AG04450 (cell line): ENCODE results near the gene MANBA. TPM values are rescaled to one million over a fixed set of nuclear protein-coding genes. Genes with fewer than 3 reads are reported as not detected.

Source experiments
- CTCF ChIA-PET: fragments of 300-600, 350-600 bp; formaldehyde crosslinking; extraction: SDS; loops from one replicate; lab custom pipeline; 2022; ENCODE audit warnings: antibody characterized with exemption, inconsistent platforms; lab: Charles Lee
- POLR2A ChIA-PET: fragments of 350-600 bp; formaldehyde crosslinking; extraction: SDS; loops from one replicate; lab custom pipeline; 2021; ENCODE audit warnings: antibody characterized with exemption, inconsistent platforms; lab: Yijun Ruan, JAX
- DNase-seq: peaks from one replicate; pipeline ENCODE4 v3.0.0-alpha.2; 2011; ENCODE audit warnings: low read depth, low spot score
- H3K27ac ChIP-seq: one replicate; pipeline ENCODE4 v1.5.1; 2012; ENCODE audit warnings: low read depth, low read length, control low read depth
- H3K27me3 ChIP-seq: one replicate; pipeline ENCODE4 v1.6.0; 2012; ENCODE audit warnings: low read length; ENCODE audit not compliant: control insufficient read depth, insufficient read depth
- H3K4me3 ChIP-seq: 2 replicates; pipeline ENCODE4 v1.5.1; 2011; ENCODE audit warnings: mild to moderate bottlenecking, low read depth, low read length, control low read depth
- H3K9me3 ChIP-seq: 2 replicates; pipeline ENCODE4 v1.5.1; 2012; ENCODE audit warnings: low read length; ENCODE audit not compliant: control insufficient read depth, insufficient read depth
- polyA plus RNA-seq: library from polyadenylated mRNA; depleted of rRNA; stranded (reverse); fragments of >200 nt; gene quantifications from 2 replicates; pipeline ENCODE4 v1.2.3, GENCODE V29; 2011
- TF ChIP-seq, protein P1 (sequence below): IDR thresholded peaks from 2 replicates; pipeline ENCODE4 v1.5.1; 2011; ENCODE audit warnings: low read depth, low read length, control low read depth, inconsistent platforms

MANBA gene
- polyA plus RNA-seq, 1 experiment: 20.9 TPM

DNA sequence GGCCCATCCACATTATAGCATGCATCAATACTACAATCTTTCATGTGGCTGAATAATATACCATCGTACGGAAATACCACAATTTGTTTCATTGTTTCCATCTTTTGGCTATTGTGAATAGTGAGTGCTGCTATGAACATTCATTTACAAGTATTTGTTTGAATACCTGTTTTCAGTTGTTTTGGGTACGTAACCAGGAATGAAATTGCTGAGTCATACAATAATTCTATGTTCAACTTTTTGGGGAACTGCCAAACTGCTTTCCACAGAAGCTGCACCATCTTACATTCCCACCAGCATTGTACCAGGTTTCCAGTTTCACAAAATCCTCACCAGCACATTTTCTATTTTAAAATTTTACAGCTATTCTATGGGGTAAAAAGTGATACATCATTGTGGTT, 28.5 kb upstream of the MANBA start:
- Histone ChIP-seq H3K27ac (no peak overlapping the region), H3K27me3 (no peaks in the 10 kb centered on the region), H3K4me3 (no peak overlapping the region), H3K9me3 (0 out of 2 replicates have a peak, but pooled peaks cover 2% of the 10 kb centered on the region)
- DNase-seq: peak; percentile 65
- TF ChIP-seq, protein P1, sequence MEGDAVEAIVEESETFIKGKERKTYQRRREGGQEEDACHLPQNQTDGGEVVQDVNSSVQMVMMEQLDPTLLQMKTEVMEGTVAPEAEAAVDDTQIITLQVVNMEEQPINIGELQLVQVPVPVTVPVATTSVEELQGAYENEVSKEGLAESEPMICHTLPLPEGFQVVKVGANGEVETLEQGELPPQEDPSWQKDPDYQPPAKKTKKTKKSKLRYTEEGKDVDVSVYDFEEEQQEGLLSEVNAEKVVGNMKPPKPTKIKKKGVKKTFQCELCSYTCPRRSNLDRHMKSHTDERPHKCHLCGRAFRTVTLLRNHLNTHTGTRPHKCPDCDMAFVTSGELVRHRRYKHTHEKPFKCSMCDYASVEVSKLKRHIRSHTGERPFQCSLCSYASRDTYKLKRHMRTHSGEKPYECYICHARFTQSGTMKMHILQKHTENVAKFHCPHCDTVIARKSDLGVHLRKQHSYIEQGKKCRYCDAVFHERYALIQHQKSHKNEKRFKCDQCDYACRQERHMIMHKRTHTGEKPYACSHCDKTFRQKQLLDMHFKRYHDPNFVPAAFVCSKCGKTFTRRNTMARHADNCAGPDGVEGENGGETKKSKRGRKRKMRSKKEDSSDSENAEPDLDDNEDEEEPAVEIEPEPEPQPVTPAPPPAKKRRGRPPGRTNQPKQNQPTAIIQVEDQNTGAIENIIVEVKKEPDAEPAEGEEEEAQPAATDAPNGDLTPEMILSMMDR: no peak
- ChIA-PET CTCF (interaction anchor here (0.5 to 1.1 kb wide), 2 partner anchors 148 to 263 kb away, joined by 3 to 4 read pairs; no protein-coding TSS in a partner anchor), POLR2A (interaction anchor here (1.0 to 1.4 kb wide), 3 partner anchors 29 to 38 kb away, joined by 3 to 5 read pairs (median 4); partner anchors contain the start of genes MANBA and UBE2D3)

DNA sequence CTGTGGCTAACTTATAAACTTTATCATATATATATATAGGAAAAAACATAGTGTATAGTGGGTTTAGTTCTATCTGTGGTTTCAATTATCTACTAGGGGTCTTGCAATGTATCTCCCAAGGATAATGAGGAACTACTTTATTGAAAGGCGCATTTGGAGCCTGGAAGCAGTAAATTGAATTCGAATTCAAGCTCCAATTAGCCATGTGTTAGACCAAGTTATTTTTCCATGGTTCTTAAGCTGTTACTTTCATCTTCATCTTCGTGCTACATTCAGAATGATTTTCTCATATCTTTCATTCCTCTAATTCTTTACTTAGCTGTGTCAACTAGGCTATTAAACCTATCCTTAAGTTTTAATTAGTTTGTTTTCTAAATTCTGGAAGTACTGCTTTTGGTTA, 27.2 kb upstream of the MANBA start:
- ChIA-PET CTCF (no interaction called here), POLR2A (no interaction called here)
- no peak overlapping the region for H3K27ac ChIP-seq
- H3K9me3 ChIP-seq: 0 out of 2 replicates have a peak, but pooled peaks cover 2% of the 10 kb centered on the region
- DNase-seq: no peak
- no peaks in the 10 kb centered on the region for H3K27me3 ChIP-seq
- TF ChIP-seq, protein P1: no peak
- no peak overlapping the region for H3K4me3 ChIP-seq

DNA sequence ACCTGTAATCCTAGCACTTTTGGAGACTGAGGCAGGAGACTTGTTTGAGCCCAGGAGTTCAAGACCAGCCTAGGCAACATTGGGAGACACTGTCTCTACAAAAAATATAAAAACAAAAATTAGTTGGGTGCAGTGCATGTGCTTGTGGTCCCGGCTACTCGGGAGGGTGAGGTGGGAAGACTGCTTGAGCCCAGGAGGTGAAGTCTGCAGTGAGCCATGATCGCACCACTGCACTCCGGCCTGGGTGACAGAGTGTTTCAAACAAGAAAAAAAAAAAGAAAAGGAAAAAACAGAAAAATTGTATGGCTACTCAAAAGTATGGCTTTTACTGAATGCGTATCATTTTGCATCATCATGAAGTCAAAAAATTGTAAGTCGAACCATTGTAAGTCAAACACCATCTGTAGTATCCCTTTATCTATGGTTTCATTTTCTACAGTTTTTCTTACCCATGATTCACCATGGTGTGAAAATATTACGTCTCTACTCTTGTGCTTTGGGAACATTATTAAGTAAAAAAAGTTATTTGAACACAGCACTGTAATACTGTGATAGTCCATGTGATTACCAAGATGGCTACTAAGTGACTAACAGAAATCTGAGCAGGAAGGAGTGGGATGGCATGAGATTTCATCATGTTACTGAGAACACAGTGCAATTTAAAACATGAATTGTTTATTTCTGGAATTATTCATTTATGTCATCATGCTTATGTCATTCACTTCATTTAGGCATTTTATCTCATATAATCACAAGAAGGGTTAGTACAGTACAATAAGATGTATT, 26.5 kb upstream of the MANBA start:
- TF ChIP-seq, protein P1: no peak
- no peak for DNase-seq
- ChIA-PET CTCF (no interaction called here), POLR2A (no interaction called here)
- no peak overlapping the region for H3K4me3 ChIP-seq
- no peaks in the 10 kb centered on the region for H3K27me3 ChIP-seq
- H3K27ac ChIP-seq: no peak overlapping the region
- 0 out of 2 replicates have a peak, but pooled peaks cover 2% of the 10 kb centered on the region for H3K9me3 ChIP-seq

DNA sequence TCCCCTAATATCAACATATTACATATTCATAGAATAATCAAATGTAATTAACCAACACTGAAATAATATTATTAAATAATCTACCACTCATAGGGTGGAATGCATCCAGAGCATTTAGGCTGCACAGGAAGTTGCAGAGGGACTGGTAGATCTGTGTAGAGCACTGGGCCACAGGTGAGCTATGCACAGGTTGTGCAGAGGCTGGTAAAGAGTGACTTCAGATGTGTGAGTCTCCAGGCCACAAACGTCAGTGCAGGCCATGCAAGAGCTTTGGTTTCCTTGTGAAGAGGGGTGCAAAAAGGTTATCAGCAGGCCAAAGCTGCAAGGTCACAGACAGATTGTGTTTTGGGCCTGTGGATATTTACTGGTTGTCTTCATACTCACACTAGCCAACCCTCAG, 25.5 kb upstream of the MANBA start:
- ChIA-PET POLR2A (no interaction called here), CTCF (no interaction called here)
- no peak overlapping the region for H3K27ac ChIP-seq
- no peak overlapping the region for H3K4me3 ChIP-seq
- no peaks in the 10 kb centered on the region for H3K27me3 ChIP-seq
- TF ChIP-seq, protein P1: no peak
- 0 out of 2 replicates have a peak, but pooled peaks cover 2% of the 10 kb centered on the region for H3K9me3 ChIP-seq
- DNase-seq: no peak

DNA sequence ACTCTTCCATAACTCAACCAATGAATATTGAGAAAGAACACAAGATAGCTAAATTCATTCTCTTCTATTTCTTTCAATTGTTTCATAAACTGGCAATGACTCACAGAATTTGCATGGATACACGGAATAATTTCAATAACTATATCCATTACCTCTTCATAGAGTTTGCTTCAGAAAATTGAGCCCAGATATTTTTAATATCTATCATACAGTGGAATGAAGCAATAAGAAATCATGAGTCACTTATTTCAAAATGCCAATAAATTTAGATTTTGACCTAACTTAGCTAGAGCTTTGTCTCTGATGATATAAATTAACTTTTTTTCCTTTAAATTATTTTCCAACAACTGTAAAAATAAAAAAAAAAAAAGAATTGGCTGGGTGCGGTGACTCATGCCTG, 22.2 kb upstream of the MANBA start:
- Histone ChIP-seq H3K27me3 (no peaks in the 10 kb centered on the region), H3K27ac (no peak overlapping the region), H3K4me3 (no peak overlapping the region), H3K9me3 (0 out of 2 replicates have a peak, but pooled peaks cover 2% of the 10 kb centered on the region)
- DNase-seq: no peak
- ChIA-PET POLR2A (interaction anchor here (1.8 kb wide), 1 partner anchor 44 kb away, joined by 7 read pairs; the partner anchor contains the start of gene UBE2D3), CTCF (interaction anchor here (0.7 to 0.9 kb wide), 2 partner anchors 168 to 317 kb away, joined by 3 read pairs; partner anchors contain the start of gene BDH2)
- TF ChIP-seq, protein P1: no peak
